ENCODE data around the gene SNRNP40. TPM values are rescaled to one million over a fixed set of nuclear protein-coding genes. Genes with fewer than 3 reads are reported as not detected.

SNRNP40 gene
- total and polyA plus RNA-seq, 12 donors, result 12.0 to 58.7 (median 38.7) TPM

- H3K27ac ChIP-seq, result no peak overlapping the region
- no peaks in the 10 kb centered on the region for H3K9me3 ChIP-seq (replicated peaks in 1 of 3)
- intact Hi-C loops (cut with DNase I), result no loop called here
- H3K4me3 ChIP-seq, result no peak overlapping the region
- no peaks in the 10 kb centered on the region for H3K4me1 ChIP-seq (replicated peaks in 1 of 2)
- no peaks in the 10 kb centered on the region for H3K27me3 ChIP-seq
- peaks cover 0 to 27% of the 10 kb centered on the region in 2 donors for H3K36me3 ChIP-seq (replicated peaks in 1 of 2)
- DNase-seq, result no peak
- WGBS, 4 donors, result 80 to 91% (median 86%) methylated on average over 4 of the region's 4 CpGs
- TF ChIP-seq, protein P1, sequence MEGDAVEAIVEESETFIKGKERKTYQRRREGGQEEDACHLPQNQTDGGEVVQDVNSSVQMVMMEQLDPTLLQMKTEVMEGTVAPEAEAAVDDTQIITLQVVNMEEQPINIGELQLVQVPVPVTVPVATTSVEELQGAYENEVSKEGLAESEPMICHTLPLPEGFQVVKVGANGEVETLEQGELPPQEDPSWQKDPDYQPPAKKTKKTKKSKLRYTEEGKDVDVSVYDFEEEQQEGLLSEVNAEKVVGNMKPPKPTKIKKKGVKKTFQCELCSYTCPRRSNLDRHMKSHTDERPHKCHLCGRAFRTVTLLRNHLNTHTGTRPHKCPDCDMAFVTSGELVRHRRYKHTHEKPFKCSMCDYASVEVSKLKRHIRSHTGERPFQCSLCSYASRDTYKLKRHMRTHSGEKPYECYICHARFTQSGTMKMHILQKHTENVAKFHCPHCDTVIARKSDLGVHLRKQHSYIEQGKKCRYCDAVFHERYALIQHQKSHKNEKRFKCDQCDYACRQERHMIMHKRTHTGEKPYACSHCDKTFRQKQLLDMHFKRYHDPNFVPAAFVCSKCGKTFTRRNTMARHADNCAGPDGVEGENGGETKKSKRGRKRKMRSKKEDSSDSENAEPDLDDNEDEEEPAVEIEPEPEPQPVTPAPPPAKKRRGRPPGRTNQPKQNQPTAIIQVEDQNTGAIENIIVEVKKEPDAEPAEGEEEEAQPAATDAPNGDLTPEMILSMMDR (IDR thresholded peaks at IDR 0.05), result no peak
- TF ChIP-seq POLR2A (IDR thresholded peaks at IDR 0.05), result no peak
Measured at GRCh38 chr1:31310198-31310597, 13.6 kb upstream of the SNRNP40 start.

DNA sequence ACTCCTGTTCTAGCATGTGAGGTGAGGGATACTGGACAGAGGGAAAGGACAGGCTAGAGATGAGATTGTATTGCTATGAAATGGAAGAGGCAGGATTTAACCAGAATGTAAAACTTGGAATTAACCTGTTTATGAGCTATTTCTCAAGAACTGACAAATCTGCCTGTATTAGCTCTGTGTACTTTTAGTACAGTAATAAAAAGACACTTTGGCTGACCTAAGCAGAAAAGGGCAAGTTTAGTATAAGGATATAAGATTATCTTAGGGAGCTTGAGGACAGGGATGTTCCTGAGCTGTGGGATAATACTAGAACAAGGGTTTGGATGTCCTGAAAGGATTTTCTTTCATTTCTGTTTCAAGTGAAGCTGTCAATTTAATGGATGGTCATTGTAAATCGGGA lies 11.4 kb upstream of the SNRNP40 start:
- intact Hi-C loops (cut with DNase I), result no loop called here
- TF ChIP-seq, protein P1 (IDR thresholded peaks at IDR 0.05), result no peak
- no peak for TF ChIP-seq POLR2A (IDR thresholded peaks at IDR 0.05)
- H3K4me3 ChIP-seq, result no peak overlapping the region
- H3K27me3 ChIP-seq, result no peaks in the 10 kb centered on the region
- H3K9me3 ChIP-seq (replicated peaks in 1 of 3), result no peaks in the 10 kb centered on the region
- peaks cover 0 to 11% of the 10 kb centered on the region in 2 donors for H3K36me3 ChIP-seq (replicated peaks in 1 of 2)
- H3K4me1 ChIP-seq (replicated peaks in 1 of 2), result no peaks in the 10 kb centered on the region
- no peak for DNase-seq
- WGBS, 4 donors, result 0 to 32% (median 28%) methylated on average over 1 of the region's 1 CpG
- H3K27ac ChIP-seq, result no peak overlapping the region

- DNase-seq, result no peak
- Histone ChIP-seq H3K9me3 (replicated peaks in 1 of 3) (no peaks in the 10 kb centered on the region), H3K4me1 (replicated peaks in 1 of 2) (no peaks in the 10 kb centered on the region), H3K36me3 (replicated peaks in 1 of 2) (no peaks in the 10 kb centered on the region), H3K4me3 (no peak overlapping the region), H3K27me3 (no peaks in the 10 kb centered on the region), H3K27ac (peak overlapping the region in 1 of 5 donors; percentile 9)
- TF ChIP-seq, protein P1 (IDR thresholded peaks at IDR 0.05), result no peak
- no peak for TF ChIP-seq POLR2A (IDR thresholded peaks at IDR 0.05)
- 79 to 91% (median 85%) methylated on average over 3 of the region's 3 CpGs for WGBS, 4 donors
- intact Hi-C loops (cut with DNase I), result no loop called here
Measured at GRCh38 chr1:31306278-31306677, 9.7 kb upstream of the SNRNP40 start.

- peaks cover 3 to 22% of the 10 kb centered on the region in 2 donors for H3K4me1 ChIP-seq (replicated peaks in 1 of 2)
- no peaks in the 10 kb centered on the region for H3K9me3 ChIP-seq (replicated peaks in 1 of 3)
- DNase-seq, result no peak
- no peaks in the 10 kb centered on the region for H3K27me3 ChIP-seq
- H3K36me3 ChIP-seq (replicated peaks in 1 of 2), result no peaks in the 10 kb centered on the region
- no peak overlapping the region for H3K27ac ChIP-seq
- intact Hi-C loops (cut with DNase I), result no loop called here
- H3K4me3 ChIP-seq, result no peak overlapping the region
- no peak for TF ChIP-seq POLR2A (IDR thresholded peaks at IDR 0.05)
- TF ChIP-seq, protein P1 (IDR thresholded peaks at IDR 0.05), result no peak
- WGBS, 4 donors, result 74 to 87% (median 84%) methylated on average over 6 to 7 of the region's 7 CpGs
Measured at GRCh38 chr1:31302709-31303441, 6.3 kb upstream of the SNRNP40 start.
